PC-3 (cell line): ENCODE data around the gene WNT10A. TPM values are rescaled to one million over a fixed set of nuclear protein-coding genes. Genes with fewer than 3 reads are reported as not detected.

Experiments used
- ATAC-seq: fragments of 200-7000 bp; cut with Tn5 transposase; 2 replicates; pipeline ENCODE4 v1.9.1; 2020; ENCODE audit warnings: mild to moderate bottlenecking, moderate library complexity
- BruUV-seq: library from RNA; stranded (reverse); fragments of 400-500 nt; replicated peaks from 2 replicates; lab custom pipeline; 2021; lab: Mats Ljungman, UMichigan
- CTCF ChIA-PET: fragments of 300-600 bp; sonication (Branson Sonifier 250); formaldehyde crosslinking; loops from one replicate; lab custom pipeline; 2022; ENCODE audit warnings: antibody characterized with exemption; lab: Charles Lee
- POLR2A ChIA-PET: fragments of 300-600 bp; sonication (Branson Sonifier 250); formaldehyde crosslinking; loops from one replicate; lab custom pipeline; 2022; ENCODE audit warnings: antibody characterized with exemption; ENCODE audit not compliant: unreplicated experiment; lab: Charles Lee
- DNase-seq: peaks from one replicate; pipeline ENCODE4 v3.0.0-alpha.2; 2015
- H2AFZ ChIP-seq: fragments of 300-600 bp; sonication (generic); 2 replicates; pipeline ENCODE4 v1.6.0; 2016; ENCODE audit warnings: antibody characterized with exemption, low read length
- H3F3A ChIP-seq: fragments of 300-600 bp; sonication (generic); one replicate; pipeline ENCODE4 v1.6.0; 2017; ENCODE audit warnings: antibody characterized with exemption, low read length, control low read depth, mild to moderate bottlenecking; ENCODE audit not compliant: unreplicated experiment
- H3K27ac ChIP-seq: fragments of 300-600 bp; sonication (generic); 2 replicates; pipeline ENCODE4 v1.5.1; 2016; ENCODE audit warnings: mild to moderate bottlenecking, low read length
- H3K27me3 ChIP-seq: fragments of 300-600 bp; sonication (generic); 2 replicates; pipeline ENCODE4 v1.6.1; 2016; ENCODE audit warnings: low read length, mixed read lengths
- H3K36me3 ChIP-seq: fragments of 300-600 bp; sonication (generic); 2 replicates; pipeline ENCODE4 v1.6.1; 2016; ENCODE audit warnings: low read depth, mixed run types, low read length, mixed read lengths
- H3K4me1 ChIP-seq: fragments of 300-600 bp; sonication (generic); 2 replicates; pipeline ENCODE4 v1.5.1; 2016; ENCODE audit warnings: low read length; ENCODE audit not compliant: insufficient read depth
- H3K4me2 ChIP-seq: fragments of 300-600 bp; sonication (generic); 2 replicates; pipeline ENCODE4 v1.6.0; 2016; ENCODE audit warnings: low read length
- H3K4me3 ChIP-seq: fragments of 300-600 bp; sonication (generic); 2 replicates; pipeline ENCODE4 v1.5.1; 2016; ENCODE audit warnings: mild to moderate bottlenecking, low read length, mixed read lengths
- H3K79me2 ChIP-seq: fragments of 300-600 bp; sonication (generic); 2 replicates; pipeline ENCODE4 v1.6.1; 2017; ENCODE audit warnings: low read length, mixed read lengths
- H3K9ac ChIP-seq: fragments of 300-600 bp; sonication (generic); 2 replicates; pipeline ENCODE4 v1.6.0; 2016; ENCODE audit warnings: mild to moderate bottlenecking, low read length
- H3K9me2 ChIP-seq: fragments of 300-600 bp; sonication (generic); replicated peaks from 2 replicates; pipeline ENCODE4 v1.6.1; 2016; ENCODE audit warnings: mixed run types, low read length, mixed read lengths
- H3K9me3 ChIP-seq: fragments of 300-600 bp; sonication (generic); 2 replicates; pipeline ENCODE4 v1.6.1; 2016; ENCODE audit warnings: low read length, mixed read lengths
- H4K20me1 ChIP-seq: fragments of 300-600 bp; sonication (generic); 2 replicates; pipeline ENCODE4 v1.6.1; 2016; ENCODE audit warnings: low read length, mixed read lengths
- CTCF ChIP-seq: fragments of 300-600 bp; sonication (generic); conservative IDR thresholded peaks from 2 replicates; pipeline ENCODE4 v1.5.1; 2017; ENCODE audit warnings: antibody characterized with exemption, low read depth, mild to moderate bottlenecking, low read length
- EZH2 ChIP-seq: fragments of 300-600 bp; sonication (generic); IDR thresholded peaks from one replicate; pipeline ENCODE4 v1.6.1; 2017; ENCODE audit warnings: antibody characterized with exemption, mild to moderate bottlenecking, low read length; ENCODE audit not compliant: unreplicated experiment
- EZH2phosphoT487 ChIP-seq: fragments of 300-600 bp; sonication (generic); IDR thresholded peaks from 2 replicates; pipeline ENCODE4 v1.6.1; 2018; ENCODE audit warnings: mild to moderate bottlenecking, antibody characterized with exemption, low read length, borderline replicate concordance
- intact Hi-C: fragments of 100-400 bp; cut with micrococcal nuclease; formaldehyde crosslinking; loops from 2 replicates; pipeline ENCODE4 v1.9.0; 2023
- total RNA-seq: library from RNA; depleted of rRNA; stranded (reverse); fragments of >200 nt; gene quantifications from 2 replicates; pipeline ENCODE4 v1.2.3, GENCODE V29; 2014

The WNT10A gene
- total RNA-seq, 1 experiment from 2014 or later = 0.40 TPM

- CTCF ChIA-PET = no interaction called here
- Histone ChIP-seq H3K4me2 (no peak overlapping the region), H3F3A (no peaks in the 10 kb centered on the region), H3K27me3 (peaks cover 30% of the 10 kb centered on the region), H3K79me2 (no peaks in the 10 kb centered on the region), H2AFZ (no peak overlapping the region), H3K27ac (no peak overlapping the region), H3K9me3 (no peaks in the 10 kb centered on the region), H3K4me3 (no peak overlapping the region), H4K20me1 (no peaks in the 10 kb centered on the region), H3K9ac (no peak overlapping the region), H3K4me1 (no peaks in the 10 kb centered on the region), H3K9me2 (no peaks in the 10 kb centered on the region), H3K36me3 (no peaks in the 10 kb centered on the region)
- no TSS peak for BruUV-seq
- POLR2A ChIA-PET = no interaction called here
- intact Hi-C loops = no loop called here
- TF ChIP-seq EZH2phosphoT487 (no peak), EZH2 (no peak), CTCF (no peak)
- DNase-seq = no peak
- no peak for ATAC-seq
Measured at GRCh38 chr2:218861645-218862318, 18.9 kb upstream of the WNT10A start.

GRCh38 chr2:218863021-218863520 is 17.6 kb upstream of the WNT10A start:
- ChIA-PET CTCF (no interaction called here), POLR2A (no interaction called here)
- no peaks in the 10 kb centered on the region for H3F3A ChIP-seq
- no peak overlapping the region for H3K4me3 ChIP-seq
- no peaks in the 10 kb centered on the region for H3K4me1 ChIP-seq
- no peaks in the 10 kb centered on the region for H3K9me2 ChIP-seq
- no peaks in the 10 kb centered on the region for H3K9me3 ChIP-seq
- no peak for TF ChIP-seq EZH2
- TF ChIP-seq CTCF = no peak
- TF ChIP-seq EZH2phosphoT487 = no peak
- DNase-seq (no peak), ATAC-seq (no peak)
- no peak overlapping the region for H3K4me2 ChIP-seq
- no peaks in the 10 kb centered on the region for H4K20me1 ChIP-seq
- H3K36me3 ChIP-seq = no peaks in the 10 kb centered on the region
- intact Hi-C loops = no loop called here
- H2AFZ ChIP-seq = no peak overlapping the region
- BruUV-seq = no TSS peak
- H3K27ac ChIP-seq = no peak overlapping the region
- no peaks in the 10 kb centered on the region for H3K79me2 ChIP-seq
- peaks cover 30% of the 10 kb centered on the region for H3K27me3 ChIP-seq
- no peak overlapping the region for H3K9ac ChIP-seq

GRCh38 chr2:218865396-218865795 is 15.3 kb upstream of the WNT10A start:
- POLR2A ChIA-PET = no interaction called here
- no peak for DNase-seq
- no peaks in the 10 kb centered on the region for H3F3A ChIP-seq
- H3K27me3 ChIP-seq = peaks cover 11% of the 10 kb centered on the region
- H3K4me3 ChIP-seq = no peak overlapping the region
- H3K4me2 ChIP-seq = no peak overlapping the region
- H3K9ac ChIP-seq = no peak overlapping the region
- no peak overlapping the region for H3K27ac ChIP-seq
- CTCF ChIA-PET = no interaction called here
- no peaks in the 10 kb centered on the region for H4K20me1 ChIP-seq
- no peak for ATAC-seq
- BruUV-seq = no TSS peak
- H3K4me1 ChIP-seq = no peaks in the 10 kb centered on the region
- H3K36me3 ChIP-seq = no peaks in the 10 kb centered on the region
- no peaks in the 10 kb centered on the region for H3K9me2 ChIP-seq
- H3K79me2 ChIP-seq = no peaks in the 10 kb centered on the region
- H3K9me3 ChIP-seq = no peaks in the 10 kb centered on the region
- H2AFZ ChIP-seq = no peak overlapping the region
- intact Hi-C loops = no loop called here
- TF ChIP-seq CTCF = no peak
- no peak for TF ChIP-seq EZH2
- TF ChIP-seq EZH2phosphoT487 = no peak
